ENCODE measurements around the gene ARVCF. TPM values are rescaled to one million over a fixed set of nuclear protein-coding genes. Genes with fewer than 3 reads are reported as not detected.

Gene ARVCF
- total RNA-seq, 1 donor from 2014 or later = 101 TPM

DNA sequence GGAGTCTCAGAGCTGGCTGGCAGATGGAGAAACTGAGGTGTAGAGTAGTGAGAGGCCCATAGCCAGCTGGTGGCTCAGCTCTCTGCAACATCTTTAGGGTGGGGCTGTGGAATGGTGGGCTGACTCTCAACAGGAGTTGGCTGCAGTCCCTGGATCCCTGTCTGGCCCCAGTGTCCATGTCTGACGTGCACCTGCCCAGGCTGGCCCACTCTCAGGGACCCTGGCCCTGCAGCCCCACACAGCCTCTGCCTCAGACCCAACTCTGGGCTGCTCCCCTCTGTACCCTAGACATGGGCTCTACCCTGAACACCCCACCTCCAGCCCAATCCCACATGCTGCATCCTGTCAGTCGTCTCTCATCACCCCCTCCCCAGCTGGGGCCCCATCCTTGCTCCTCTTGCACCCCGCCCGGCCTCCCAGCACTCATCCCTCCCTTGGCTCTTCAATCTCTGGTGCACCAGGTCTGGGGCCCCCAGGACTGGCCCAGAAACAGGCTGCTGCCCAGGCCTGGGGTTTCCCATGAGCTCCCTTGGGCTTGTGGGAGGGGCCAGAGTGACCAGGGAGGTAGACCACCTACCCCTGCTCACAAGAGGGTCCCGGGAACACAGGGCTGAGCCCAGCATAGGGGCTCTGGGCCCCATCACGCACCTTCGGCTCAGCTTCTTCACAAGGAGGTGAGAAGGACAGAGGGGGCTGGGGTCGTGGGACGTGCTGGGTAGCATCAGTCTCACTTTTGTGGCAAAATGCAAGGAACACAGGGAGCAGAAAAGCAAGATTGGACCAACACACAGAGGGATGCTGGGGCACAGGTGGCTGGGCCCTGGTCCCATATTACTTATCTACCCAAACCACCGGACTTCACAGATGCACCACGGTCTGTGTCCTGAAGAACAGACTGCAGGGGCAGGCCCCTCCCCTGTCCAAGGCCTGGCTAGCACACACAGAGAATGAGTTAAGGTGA, 31.5 kb downstream of the ARVCF start:
- peaks cover 1% of the 10 kb centered on the region for H3K36me3 Mint-ChIP-seq (ENCODE audit: insufficient read depth)
- H3K4me1 Mint-ChIP-seq (ENCODE audit: low read depth) = peaks cover 6% of the 10 kb centered on the region
- no peaks in the 10 kb centered on the region for H3K27me3 Mint-ChIP-seq
- H3K27ac Mint-ChIP-seq = no peak overlapping the region
- H3K4me3 Mint-ChIP-seq (ENCODE audit: low read depth) = peak overlapping the region; percentile 58
- no peaks in the 10 kb centered on the region for H3K9me3 Mint-ChIP-seq (ENCODE audit: low read depth)
- TF ChIP-seq, protein P1, sequence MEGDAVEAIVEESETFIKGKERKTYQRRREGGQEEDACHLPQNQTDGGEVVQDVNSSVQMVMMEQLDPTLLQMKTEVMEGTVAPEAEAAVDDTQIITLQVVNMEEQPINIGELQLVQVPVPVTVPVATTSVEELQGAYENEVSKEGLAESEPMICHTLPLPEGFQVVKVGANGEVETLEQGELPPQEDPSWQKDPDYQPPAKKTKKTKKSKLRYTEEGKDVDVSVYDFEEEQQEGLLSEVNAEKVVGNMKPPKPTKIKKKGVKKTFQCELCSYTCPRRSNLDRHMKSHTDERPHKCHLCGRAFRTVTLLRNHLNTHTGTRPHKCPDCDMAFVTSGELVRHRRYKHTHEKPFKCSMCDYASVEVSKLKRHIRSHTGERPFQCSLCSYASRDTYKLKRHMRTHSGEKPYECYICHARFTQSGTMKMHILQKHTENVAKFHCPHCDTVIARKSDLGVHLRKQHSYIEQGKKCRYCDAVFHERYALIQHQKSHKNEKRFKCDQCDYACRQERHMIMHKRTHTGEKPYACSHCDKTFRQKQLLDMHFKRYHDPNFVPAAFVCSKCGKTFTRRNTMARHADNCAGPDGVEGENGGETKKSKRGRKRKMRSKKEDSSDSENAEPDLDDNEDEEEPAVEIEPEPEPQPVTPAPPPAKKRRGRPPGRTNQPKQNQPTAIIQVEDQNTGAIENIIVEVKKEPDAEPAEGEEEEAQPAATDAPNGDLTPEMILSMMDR (IDR thresholded peaks at IDR 0.05; ENCODE audit: unreplicated experiment) = no peak
- DNase-seq (ENCODE audit: low spot score, unreplicated experiment) = no peak

- no peaks in the 10 kb centered on the region for H3K9me3 Mint-ChIP-seq (ENCODE audit: low read depth)
Measured at GRCh38 chr22:19984201-19984753, 32.3 kb downstream of the ARVCF start.

GRCh38 chr22:19983741-19984140, 32.9 kb downstream of the ARVCF start:
- DNase-seq (ENCODE audit: low spot score, unreplicated experiment) = no peak
- H3K27me3 Mint-ChIP-seq = no peaks in the 10 kb centered on the region
- no peak overlapping the region for H3K27ac Mint-ChIP-seq
- H3K9me3 Mint-ChIP-seq (ENCODE audit: low read depth) = no peaks in the 10 kb centered on the region
- TF ChIP-seq, protein P1 (IDR thresholded peaks at IDR 0.05; ENCODE audit: unreplicated experiment) = no peak
- peaks cover 4% of the 10 kb centered on the region for H3K36me3 Mint-ChIP-seq (ENCODE audit: insufficient read depth)
- H3K4me3 Mint-ChIP-seq (ENCODE audit: low read depth) = peak overlapping the region; percentile 19
- peaks cover 6% of the 10 kb centered on the region for H3K4me1 Mint-ChIP-seq (ENCODE audit: low read depth)

More at GRCh38 chr22:19984201-19984753, 32.3 kb downstream of the ARVCF start:
- DNase-seq (ENCODE audit: low spot score, unreplicated experiment) = no peak
- TF ChIP-seq, protein P1 (IDR thresholded peaks at IDR 0.05; ENCODE audit: unreplicated experiment) = no peak
- no peaks in the 10 kb centered on the region for H3K27me3 Mint-ChIP-seq
- H3K4me1 Mint-ChIP-seq (ENCODE audit: low read depth) = peaks cover 6% of the 10 kb centered on the region
- peak overlapping the region; percentile 19 for H3K4me3 Mint-ChIP-seq (ENCODE audit: low read depth)
- H3K36me3 Mint-ChIP-seq (ENCODE audit: insufficient read depth) = peaks cover 2% of the 10 kb centered on the region
- H3K27ac Mint-ChIP-seq = no peak overlapping the region

- no peaks in the 10 kb centered on the region for H3K9me3 Mint-ChIP-seq (ENCODE audit: low read depth)
- TF ChIP-seq, protein P1 (IDR thresholded peaks at IDR 0.05; ENCODE audit: unreplicated experiment) = no peak
- H3K4me1 Mint-ChIP-seq (ENCODE audit: low read depth) = peaks cover 6% of the 10 kb centered on the region
- peaks cover 4% of the 10 kb centered on the region for H3K36me3 Mint-ChIP-seq (ENCODE audit: insufficient read depth)
- H3K4me3 Mint-ChIP-seq (ENCODE audit: low read depth) = no peak overlapping the region
- no peak overlapping the region for H3K27ac Mint-ChIP-seq
- no peaks in the 10 kb centered on the region for H3K27me3 Mint-ChIP-seq
- DNase-seq (ENCODE audit: low spot score, unreplicated experiment) = no peak
Measured at GRCh38 chr22:19982991-19983578, 33.5 kb downstream of the ARVCF start.
